ENCODE data around the gene TPO. TPM values are rescaled to one million over a fixed set of nuclear protein-coding genes. Genes with fewer than 3 reads are reported as not detected.

TPO gene
- total RNA-seq, 2 donors from 2014 or later, result 0.80 to 0.94 TPM

- Histone ChIP-seq H3K4me3 (no peak overlapping the region), H3K4me1 (no peaks in the 10 kb centered on the region), H3K27ac (no peak overlapping the region), H3K9ac (ENCODE audit: low read depth in 2 of 2, low read length in 2 of 2) (no peak overlapping the region), H3K9me3 (no peaks in the 10 kb centered on the region), H3K27me3 (no peaks in the 10 kb centered on the region), H3K36me3 (no peaks in the 10 kb centered on the region)
- intact Hi-C loops (cut with DNase I), result no loop called here
- no peak for TF ChIP-seq CTCF (IDR thresholded peaks at IDR 0.05)
- DNase-seq, result no peak
Observed at GRCh38 chr2:1538663-1539062, 125.4 kb downstream of the TPO start.

GRCh38 chr2:1539441-1539840 is 126.2 kb downstream of the TPO start:
- intact Hi-C loops (cut with DNase I), result no loop called here
- H3K36me3 ChIP-seq, result no peaks in the 10 kb centered on the region
- H3K9ac ChIP-seq (ENCODE audit: low read depth in 2 of 2, low read length in 2 of 2), result no peak overlapping the region
- H3K9me3 ChIP-seq, result no peaks in the 10 kb centered on the region
- H3K27ac ChIP-seq, result no peak overlapping the region
- H3K27me3 ChIP-seq, result no peaks in the 10 kb centered on the region
- TF ChIP-seq CTCF (IDR thresholded peaks at IDR 0.05), result no peak
- H3K4me3 ChIP-seq, result no peak overlapping the region
- no peaks in the 10 kb centered on the region for H3K4me1 ChIP-seq
- DNase-seq, result no peak

DNA sequence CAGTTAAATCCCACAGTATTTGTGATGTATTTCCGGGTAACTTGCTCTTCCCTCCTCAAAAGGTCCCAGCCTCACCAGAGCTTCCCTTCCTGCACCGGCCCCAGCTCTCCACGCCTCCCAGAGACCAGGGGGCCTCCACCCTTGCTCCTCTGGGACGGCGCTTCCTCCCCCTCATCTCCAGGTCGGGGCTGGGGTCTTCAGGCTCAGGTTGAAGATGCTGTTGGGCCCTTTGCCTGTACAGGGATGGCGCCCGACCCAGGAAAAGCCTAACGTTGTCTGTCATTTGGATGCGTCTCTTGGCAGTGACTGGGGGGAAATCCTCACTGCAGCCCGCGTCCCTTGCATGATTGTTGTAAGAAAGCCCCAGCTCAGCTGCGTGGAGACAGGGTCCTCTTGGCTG is 126.7 kb downstream of the TPO start:
- TF ChIP-seq CTCF (IDR thresholded peaks at IDR 0.05), result no peak
- Histone ChIP-seq H3K4me1 (no peaks in the 10 kb centered on the region), H3K27me3 (no peaks in the 10 kb centered on the region), H3K9me3 (no peaks in the 10 kb centered on the region), H3K36me3 (no peaks in the 10 kb centered on the region), H3K9ac (ENCODE audit: low read depth in 2 of 2, low read length in 2 of 2) (no peak overlapping the region), H3K4me3 (no peak overlapping the region), H3K27ac (no peak overlapping the region)
- intact Hi-C loops (cut with DNase I), result loop anchor here (5.0 to 10.0 kb wide), 2 partner anchors 585 to 828 kb away; partner anchors contain the start of gene SNTG2
- no peak for DNase-seq

DNA sequence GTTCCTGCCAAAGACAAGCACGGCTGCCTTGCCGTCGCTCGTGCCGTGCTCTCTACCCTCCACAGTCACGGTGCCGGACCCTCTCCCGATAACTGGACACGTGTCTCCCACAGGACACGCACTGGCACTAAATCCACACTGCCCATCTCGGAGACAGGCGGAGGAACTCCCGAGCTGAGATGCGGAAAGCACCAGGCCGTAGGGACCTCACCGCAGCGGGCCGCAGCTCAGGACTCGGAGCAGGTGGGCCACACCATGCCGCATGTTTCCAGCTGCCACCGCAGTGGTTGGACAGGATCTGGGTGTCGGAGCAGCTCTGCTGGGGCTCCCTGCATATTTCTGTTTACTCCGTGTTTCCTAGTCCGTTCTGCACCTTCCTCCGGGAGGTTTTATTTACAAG is 127.2 kb downstream of the TPO start:
- no peaks in the 10 kb centered on the region for H3K27me3 ChIP-seq
- H3K36me3 ChIP-seq, result no peaks in the 10 kb centered on the region
- H3K4me3 ChIP-seq, result no peak overlapping the region
- DNase-seq, result no peak
- intact Hi-C loops (cut with DNase I), result loop anchor here (5.0 to 10.0 kb wide), 2 partner anchors 586 to 828 kb away; partner anchors contain the start of gene SNTG2
- no peak for TF ChIP-seq CTCF (IDR thresholded peaks at IDR 0.05)
- H3K9ac ChIP-seq (ENCODE audit: low read depth in 2 of 2, low read length in 2 of 2), result no peak overlapping the region
- no peaks in the 10 kb centered on the region for H3K4me1 ChIP-seq
- no peak overlapping the region for H3K27ac ChIP-seq
- no peaks in the 10 kb centered on the region for H3K9me3 ChIP-seq

- TF ChIP-seq CTCF (IDR thresholded peaks at IDR 0.05), result no peak
- no peak for DNase-seq
- no peak overlapping the region for H3K4me3 ChIP-seq
- H3K27me3 ChIP-seq, result no peaks in the 10 kb centered on the region
- H3K36me3 ChIP-seq, result no peaks in the 10 kb centered on the region
- H3K9me3 ChIP-seq, result no peaks in the 10 kb centered on the region
- H3K4me1 ChIP-seq, result no peaks in the 10 kb centered on the region
- H3K9ac ChIP-seq (ENCODE audit: low read depth in 2 of 2, low read length in 2 of 2), result no peak overlapping the region
- intact Hi-C loops (cut with DNase I), result loop anchor here (5.0 to 10.0 kb wide), 2 partner anchors 586 to 829 kb away; partner anchors contain the start of gene SNTG2
- no peak overlapping the region for H3K27ac ChIP-seq
Observed at GRCh38 chr2:1541040-1541439, 127.8 kb downstream of the TPO start.
